OCI-M2 (cell line): Measurements from ENCODE around the gene CLEC3A.
"Not testable (repeated sequence)": the region's sequence is repeated elsewhere in the genome, so short reads cannot be mapped to it uniquely, and the experiment has no call there.

ENCODE experiments used
- DNase-seq: peaks from one replicate; lab custom pipeline; 2025; ENCODE audit not compliant: unreplicated experiment; lab: John Stamatoyannopoulos, UW

The CLEC3A gene

GRCh38 chr16:78022347-78023060 is at the start of gene CLEC3A:
CLEC3A (plus strand) TSS chr16:78022548; CDS start chr16:78022627, 79 bp downstream.
- no peak for DNase-seq

- no peak for DNase-seq
Observed at GRCh38 chr16:77974883-77975282, 47.5 kb upstream of the CLEC3A start.

- DNase-seq, result no peak
Observed at GRCh38 chr16:77975942-77976341, 46.4 kb upstream of the CLEC3A start.

GRCh38 chr16:77977339-77977738 is 45.0 kb upstream of the CLEC3A start:
- no peak for DNase-seq

- no peak for DNase-seq
Observed at GRCh38 chr16:77985111-77985510, 37.2 kb upstream of the CLEC3A start.

- no peak for DNase-seq
Observed at GRCh38 chr16:77986011-77986740, 36.2 kb upstream of the CLEC3A start.

- no peak for DNase-seq
Observed at GRCh38 chr16:77987810-77988209, 34.5 kb upstream of the CLEC3A start.

- no peak for DNase-seq
Observed at GRCh38 chr16:77989846-77990245, 32.5 kb upstream of the CLEC3A start.

- no peak for DNase-seq
Observed at GRCh38 chr16:77991701-77992100, 30.6 kb upstream of the CLEC3A start.

- not testable (repeated sequence) for DNase-seq
Observed at GRCh38 chr16:77992381-77992780, 30.0 kb upstream of the CLEC3A start.

GRCh38 chr16:77993111-77993985 is 29.0 kb upstream of the CLEC3A start:
- DNase-seq, result no peak

GRCh38 chr16:77995843-77996455 is 26.4 kb upstream of the CLEC3A start:
- DNase-seq, result no peak

GRCh38 chr16:77998350-77999023 is 23.9 kb upstream of the CLEC3A start:
- no peak for DNase-seq

- no peak for DNase-seq
Observed at GRCh38 chr16:78001451-78002025, 20.8 kb upstream of the CLEC3A start.

- no peak for DNase-seq
Observed at GRCh38 chr16:78002915-78003538, 19.3 kb upstream of the CLEC3A start.

- no peak for DNase-seq
Observed at GRCh38 chr16:78004517-78004916, 17.8 kb upstream of the CLEC3A start.

- no peak for DNase-seq
Observed at GRCh38 chr16:78005881-78006280, 16.5 kb upstream of the CLEC3A start.

GRCh38 chr16:78007121-78007520 is 15.2 kb upstream of the CLEC3A start:
- no peak for DNase-seq

- no peak for DNase-seq
Observed at GRCh38 chr16:78024159-78024558, 1.8 kb downstream of the CLEC3A start.

- no peak for DNase-seq
Observed at GRCh38 chr16:78025631-78026030, 3.3 kb downstream of the CLEC3A start.
